H1 (cell line): ENCODE measurements around the gene CALM3. TPM values are rescaled to one million over a fixed set of nuclear protein-coding genes. Genes with fewer than 3 reads are reported as not detected.

ENCODE experiments used
- EZH2 ChIP-seq: fragments of 200-600 bp; sonication (generic); IDR thresholded peaks from 2 replicates; pipeline ENCODE4 v1.7.1; 2012; ENCODE audit warnings: low read depth, mild to moderate bottlenecking, moderate library complexity, low read length, inconsistent platforms; ENCODE audit not compliant: severe bottlenecking
- RAD21 ChIP-seq, 2 experiments: IDR thresholded peaks in 1 of 2; conservative IDR thresholded peaks in 1 of 2; 2 replicates each; pipeline ENCODE4 v1.6.1; 2011; ENCODE audit warnings: low read depth in 2 of 2, low read length in 2 of 2, improper control_type of control experiment in 1 of 2, inconsistent platforms in 1 of 2, mild to moderate bottlenecking in 1 of 2, moderate library complexity in 1 of 2
- RFX5 ChIP-seq: IDR thresholded peaks from 2 replicates; pipeline ENCODE4 v1.6.1; 2011; ENCODE audit warnings: low read depth, low read length, improper control_type of control experiment, borderline replicate concordance
- polyA plus RNA-seq, 7 experiments: library from polyadenylated mRNA; depleted of rRNA in 3 of 7; stranded (reverse) in 5 of 7; unstranded in 2 of 7; fragments of >200 nt in 5 of 7; fragments of 200-250 nt in 2 of 7; gene quantifications; 1 replicate in 5 of 7; 2 replicates in 1 of 7; 4 replicates in 1 of 7; pipeline versions ENCODE4 v1.2.1 to v1.2.3, GENCODE V29; 2011 to 2013; ENCODE audit warnings: missing spikeins in 2 of 7, mixed read lengths in 2 of 7
- total RNA-seq: library from RNA; stranded (reverse); fragmentation: NEBNext Ultra II Directional; extraction: Animal tissue kit (Norgen Biotek cat#: 25700); gene quantifications from 2 replicates; pipeline ENCODE4 v1.2.1, GENCODE V29; 2021

Gene CALM3
- total and polyA plus RNA-seq, 2 of the 8 experiments (the other 6 are each of a cell fraction or from before 2014, with no cell fraction given), result 315 to 326 TPM

- no peak for TF ChIP-seq EZH2
- no peak for TF ChIP-seq RFX5
- no peak for TF ChIP-seq RAD21 (IDR thresholded peaks at IDR 0.05 in 1 of 2, conservative IDR thresholded peaks at IDR 0.05 in 1 of 2; ENCODE audit: low read depth in 2 of 2, low read length in 2 of 2)
Measured at GRCh38 chr19:46629546-46630025, 28.5 kb downstream of the CALM3 start (continued).
